Stimulated activated CD4-positive, alpha-beta T cell treated with anti-CD3 and anti-CD28 coated beads, Interleukin-2, amount 100 ng/mL, for 4 hours (primary cell): ENCODE data around the gene FRMD3.
"Not testable (repeated sequence)": the region's sequence is repeated elsewhere in the genome, so short reads cannot be mapped to it uniquely, and the experiment has no call there.

Experiments
- DNase-seq: peaks from one replicate; pipeline ENCODE4 v3.0.0-alpha.2; 2020; ENCODE audit warnings: low read depth

The FRMD3 gene

GRCh38 chr9:83521411-83521810 lies 16.8 kb downstream of the FRMD3 start:
- DNase-seq, result no peak

DNA sequence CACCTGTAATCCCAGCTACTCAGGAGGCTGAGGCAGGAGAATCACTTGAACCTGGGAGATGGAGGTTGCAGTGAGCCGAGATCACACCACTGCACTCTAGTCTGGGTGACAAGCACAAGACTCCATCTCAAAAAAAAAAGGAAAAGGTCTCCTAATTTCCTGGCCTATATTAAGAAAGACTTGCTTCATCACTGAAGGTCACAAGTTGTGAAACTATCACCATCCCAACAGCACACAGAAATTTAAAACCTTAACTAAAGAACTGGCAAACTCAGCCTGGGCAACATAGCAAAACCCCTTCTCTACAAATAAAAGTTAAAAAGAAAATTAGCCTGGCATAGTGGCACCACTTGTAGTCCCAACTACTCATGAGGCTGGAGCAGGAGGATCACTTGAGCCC lies 17.2 kb downstream of the FRMD3 start:
- DNase-seq, result no peak

DNA sequence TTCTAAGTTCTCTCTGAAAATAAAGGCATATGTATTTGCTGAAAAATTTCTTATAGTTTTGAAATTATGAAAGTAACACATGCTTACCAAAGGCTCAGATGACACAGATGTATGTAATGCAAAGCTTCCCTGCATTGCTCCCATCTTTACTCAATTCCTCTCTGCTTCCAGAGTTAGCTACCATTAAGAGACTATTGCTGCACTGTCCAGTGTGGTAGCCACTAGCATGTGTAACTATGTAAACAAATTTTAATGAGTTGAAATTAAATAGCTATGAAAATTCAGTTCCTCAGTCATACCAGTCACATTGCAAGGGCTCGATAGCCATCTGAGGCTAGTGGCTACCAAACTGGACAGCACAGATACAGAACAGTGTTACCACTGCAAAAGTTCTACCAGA lies 17.9 kb downstream of the FRMD3 start:
- no peak for DNase-seq

DNA sequence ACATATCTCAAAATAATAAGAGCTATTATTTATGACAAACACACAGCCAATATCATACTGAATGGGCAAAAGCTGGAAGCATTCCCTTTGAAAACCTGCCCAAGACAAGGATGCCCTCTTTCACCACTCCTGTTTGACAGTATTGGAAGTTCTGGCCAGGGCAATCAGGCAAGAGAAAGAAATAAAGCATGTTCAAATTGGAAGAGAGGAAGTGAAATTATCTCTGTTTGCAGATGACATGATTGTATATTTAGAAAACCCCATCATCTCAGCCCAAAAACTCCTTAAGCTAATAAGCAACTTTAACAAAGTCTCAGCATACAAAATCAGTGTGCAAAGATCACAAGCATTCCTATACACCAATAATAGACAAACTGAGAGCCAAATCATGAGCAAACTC lies 20.2 kb downstream of the FRMD3 start:
- DNase-seq, result not testable (repeated sequence)

DNA sequence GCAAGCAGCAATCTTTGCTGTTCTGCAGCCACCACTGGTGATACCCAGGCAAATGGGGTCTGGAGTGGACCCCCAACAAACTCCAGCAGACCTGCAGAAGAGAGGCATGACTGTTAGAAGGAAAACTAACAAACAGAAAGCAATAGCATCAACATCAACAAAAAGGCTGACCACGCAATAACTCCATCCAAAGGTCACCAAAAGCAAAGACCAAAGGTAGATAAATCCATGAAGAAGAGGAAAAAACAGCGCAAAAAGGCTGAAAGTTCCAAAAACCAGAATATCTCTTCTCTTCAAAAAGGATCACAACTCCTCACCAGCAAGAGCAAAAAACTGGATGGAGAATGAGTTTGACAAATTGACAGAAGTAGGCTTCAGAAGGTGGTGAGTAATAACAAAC lies 23.4 kb downstream of the FRMD3 start:
- DNase-seq, result no peak

DNA sequence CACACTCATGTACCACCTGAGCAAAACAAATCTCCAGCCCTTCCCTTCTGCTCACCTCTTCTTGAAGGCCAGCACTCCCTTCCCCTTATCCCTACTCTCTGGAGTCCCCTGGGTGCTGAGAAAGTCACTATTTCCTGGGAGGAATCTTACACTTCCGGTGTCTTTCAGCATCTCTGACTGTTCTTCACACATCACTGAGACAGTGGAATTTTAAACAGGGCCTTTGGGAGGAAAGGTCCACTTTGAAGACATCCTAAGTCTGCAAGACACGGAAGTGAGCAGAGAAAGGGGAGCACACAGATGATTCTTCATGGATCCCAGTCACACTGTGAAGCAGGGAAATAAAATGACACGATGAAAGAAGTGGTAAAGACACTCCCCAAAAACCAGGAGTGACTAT lies 25.6 kb downstream of the FRMD3 start:
- DNase-seq, result no peak

GRCh38 chr9:83511051-83511450 lies 27.1 kb downstream of the FRMD3 start:
- DNase-seq, result no peak

DNA sequence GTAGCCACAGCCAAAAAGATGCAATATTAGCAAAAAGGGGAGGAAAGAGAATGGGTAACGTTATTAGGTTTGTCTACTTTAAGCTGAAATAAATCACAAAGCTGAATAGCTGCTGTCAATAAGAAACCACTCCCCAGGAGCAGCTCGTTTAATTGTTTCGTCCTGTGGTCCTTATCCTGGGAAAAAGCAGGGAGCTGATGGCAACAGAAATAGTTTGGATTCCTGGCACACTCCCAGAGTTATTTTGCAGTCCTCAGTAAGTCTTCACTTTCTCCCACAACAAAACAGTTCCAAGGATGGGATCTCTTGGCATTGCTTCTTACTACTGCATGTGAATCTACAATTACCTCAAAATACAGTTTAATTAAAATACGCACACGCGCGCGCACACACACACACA lies 28.8 kb downstream of the FRMD3 start:
- DNase-seq, result no peak

GRCh38 chr9:83508067-83508466 lies 30.1 kb downstream of the FRMD3 start:
- no peak for DNase-seq

- DNase-seq, result no peak
These were observed 32.9 kb downstream of the FRMD3 start for GRCh38 chr9:83505282-83505681.

GRCh38 chr9:83503866-83504265 lies 34.3 kb downstream of the FRMD3 start:
- no peak for DNase-seq

DNA sequence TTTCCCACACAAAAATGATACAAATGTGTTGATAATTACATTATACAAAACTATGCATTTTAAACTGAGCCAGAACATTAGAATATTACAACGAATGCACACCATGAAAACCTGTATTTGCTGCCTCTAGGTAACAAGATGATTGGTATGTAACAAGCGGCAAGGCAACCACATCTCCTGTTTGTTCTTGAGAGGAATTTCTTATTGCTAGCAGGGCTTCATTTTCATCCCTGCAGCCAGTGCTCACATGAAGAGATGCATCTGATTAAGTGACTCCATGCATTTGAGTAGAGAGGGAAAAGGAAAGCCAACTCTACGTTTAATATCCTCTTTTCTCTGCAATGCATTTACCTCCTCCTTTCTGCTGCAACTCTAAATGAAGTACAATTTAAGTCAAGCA lies 36.6 kb downstream of the FRMD3 start:
- no peak for DNase-seq

DNA sequence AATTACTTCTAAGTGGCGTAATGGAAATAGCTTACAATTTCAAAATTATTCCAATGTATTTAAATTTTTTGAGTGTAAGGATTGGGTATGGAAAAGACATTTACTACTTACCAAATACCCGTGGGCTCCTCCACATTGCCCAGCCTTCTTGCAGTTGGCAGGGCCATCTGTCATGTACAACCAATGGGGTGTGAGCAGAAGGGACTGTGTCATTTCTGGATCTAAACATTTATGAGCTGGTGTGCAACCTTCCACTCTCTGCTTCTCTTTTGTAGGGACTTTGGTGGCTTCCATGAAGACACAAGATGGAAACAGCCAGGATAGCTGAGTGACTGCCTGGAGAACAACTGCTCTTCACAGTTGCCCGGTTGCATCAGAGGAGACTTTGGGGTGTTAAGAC lies 40.8 kb downstream of the FRMD3 start:
- no peak for DNase-seq

DNA sequence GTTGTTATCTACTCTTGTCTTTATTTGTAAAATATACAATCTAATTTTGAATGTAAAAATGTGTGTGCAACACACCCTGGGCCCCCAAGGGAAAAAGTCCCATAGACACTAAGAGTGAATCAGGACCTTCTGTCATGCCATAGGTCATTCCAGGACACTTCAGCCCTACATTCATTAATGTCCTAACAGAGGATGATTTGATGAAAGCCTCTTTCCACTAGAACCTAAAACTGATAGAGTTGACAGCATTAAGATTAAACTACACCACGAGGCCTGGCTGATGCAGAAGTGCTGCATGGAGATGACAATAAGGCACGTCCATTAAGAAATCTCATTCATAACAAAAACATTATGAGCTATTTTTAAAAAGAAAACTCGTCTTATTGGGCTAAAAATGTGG lies 46.2 kb downstream of the FRMD3 start:
- no peak for DNase-seq

DNA sequence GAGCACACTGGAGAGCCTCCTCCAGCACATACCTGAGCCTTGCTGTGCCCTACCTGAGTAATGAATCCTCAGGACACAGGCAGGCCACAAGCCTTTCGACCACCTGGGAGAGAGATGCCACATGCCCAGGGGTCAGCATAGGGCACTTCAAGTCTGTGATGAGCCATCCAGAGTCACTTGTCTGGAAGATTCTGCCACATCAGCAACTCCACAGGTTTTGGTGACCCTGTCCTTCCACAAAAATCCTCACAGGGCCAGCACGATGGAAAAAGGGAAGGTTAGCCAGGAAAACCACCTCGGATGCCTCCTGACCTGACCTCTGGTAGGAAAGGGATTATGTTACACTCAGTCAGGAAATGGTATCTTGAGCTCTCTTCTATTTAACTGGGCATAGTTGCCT lies 46.8 kb downstream of the FRMD3 start:
- DNase-seq, result no peak

DNA sequence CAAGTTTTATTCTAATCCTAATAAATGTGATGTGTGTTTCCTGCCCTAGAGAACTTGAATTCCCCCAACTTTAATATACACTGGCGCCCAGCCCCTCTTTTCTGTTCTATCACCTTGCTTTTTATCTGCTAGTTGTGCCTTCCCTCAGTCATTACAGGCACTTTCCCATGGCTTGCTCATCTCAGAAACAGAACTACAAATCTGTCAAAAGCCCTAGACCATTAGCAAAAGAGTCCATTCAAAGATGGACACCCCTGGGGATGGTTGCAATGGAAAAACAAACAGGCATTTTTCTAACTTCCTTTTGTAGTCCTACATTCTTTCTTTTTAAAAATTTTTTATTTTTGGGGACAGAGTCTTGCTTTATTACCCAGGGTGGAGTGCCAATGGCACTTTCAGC lies 48.2 kb downstream of the FRMD3 start:
- DNase-seq, result no peak

- DNase-seq, result no peak
These were observed 53.2 kb downstream of the FRMD3 start for GRCh38 chr9:83484990-83485389.

- DNase-seq, result no peak
These were observed 55.0 kb downstream of the FRMD3 start for GRCh38 chr9:83483223-83483622.

- DNase-seq, result no peak
These were observed 58.4 kb downstream of the FRMD3 start for GRCh38 chr9:83479765-83480164.

DNA sequence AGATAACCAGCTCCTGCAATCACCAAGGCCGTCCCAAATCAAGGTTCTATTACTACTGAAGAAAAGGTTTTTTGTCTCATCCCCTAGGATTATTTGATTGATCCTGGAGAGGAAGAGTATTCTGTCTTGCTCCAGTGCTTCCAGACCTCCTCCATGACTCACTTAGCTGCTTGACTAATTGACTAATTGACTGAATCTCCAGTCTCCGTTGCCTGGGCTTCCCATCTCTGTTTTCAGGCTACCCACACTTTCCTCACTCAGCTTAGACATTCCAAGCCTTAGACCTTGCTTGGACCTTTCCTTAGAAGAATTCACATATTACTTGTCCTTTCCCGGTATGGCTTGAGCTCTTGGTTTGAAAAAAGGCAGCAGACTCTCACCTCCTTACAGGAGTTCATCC lies 60.6 kb downstream of the FRMD3 start:
- no peak for DNase-seq

DNA sequence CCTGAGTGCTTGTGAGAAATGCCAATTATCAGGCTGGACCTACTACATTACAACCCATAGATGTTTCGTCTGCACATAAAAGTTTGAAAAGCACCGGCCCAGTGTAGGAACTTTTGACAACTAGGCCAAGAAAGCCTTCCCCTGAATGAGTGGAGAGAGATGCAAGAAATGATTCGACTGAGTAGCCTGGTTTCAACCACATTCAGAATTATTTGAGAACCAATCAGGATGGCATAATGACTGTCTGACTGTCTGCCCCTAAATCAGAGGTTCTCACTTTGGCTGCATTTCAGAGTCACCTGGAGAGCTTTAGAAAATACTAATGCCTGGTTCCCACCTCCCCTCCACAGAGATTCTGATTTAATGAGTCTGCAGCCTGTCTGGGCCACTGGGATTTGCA lies 61.1 kb downstream of the FRMD3 start:
- no peak for DNase-seq

- DNase-seq, result no peak
These were observed 61.7 kb downstream of the FRMD3 start for GRCh38 chr9:83476513-83476912.

DNA sequence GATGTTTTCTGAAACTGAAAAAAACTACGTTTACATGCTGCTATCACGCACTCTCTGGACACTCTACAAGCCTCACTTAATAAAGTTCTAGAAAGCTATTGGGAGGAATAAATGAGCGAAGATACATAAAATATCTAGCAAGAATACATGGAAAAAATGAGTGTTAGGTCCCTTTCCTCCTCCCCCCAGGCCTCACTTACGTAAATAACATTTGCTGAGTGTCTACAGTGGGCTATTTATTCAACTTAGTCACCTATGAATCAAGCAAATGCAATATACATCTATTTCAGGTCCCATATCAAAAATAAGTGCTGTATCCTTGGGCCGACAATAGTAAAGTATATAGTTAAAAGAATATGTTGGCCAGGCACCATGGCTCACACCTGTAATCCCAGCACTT lies 62.5 kb downstream of the FRMD3 start:
- no peak for DNase-seq

DNA sequence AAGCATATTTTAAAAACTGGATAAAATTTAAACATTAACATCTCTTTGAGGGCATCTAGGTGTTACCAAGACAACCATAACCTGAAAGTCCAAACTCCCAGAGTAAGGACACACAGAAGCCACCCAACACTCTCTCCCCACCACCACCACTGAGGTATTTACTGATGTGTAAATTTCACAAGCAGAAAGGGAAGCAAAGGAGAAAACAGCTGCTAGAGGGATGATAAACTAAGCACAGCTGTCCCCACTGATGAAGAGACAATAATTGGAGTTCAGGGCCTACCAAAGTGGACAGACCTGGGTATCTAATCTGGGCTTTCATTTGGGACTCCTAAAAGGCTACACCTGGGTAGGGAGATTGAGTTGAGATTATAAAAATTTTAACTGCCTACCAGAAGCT lies 63.6 kb downstream of the FRMD3 start:
- no peak for DNase-seq

DNA sequence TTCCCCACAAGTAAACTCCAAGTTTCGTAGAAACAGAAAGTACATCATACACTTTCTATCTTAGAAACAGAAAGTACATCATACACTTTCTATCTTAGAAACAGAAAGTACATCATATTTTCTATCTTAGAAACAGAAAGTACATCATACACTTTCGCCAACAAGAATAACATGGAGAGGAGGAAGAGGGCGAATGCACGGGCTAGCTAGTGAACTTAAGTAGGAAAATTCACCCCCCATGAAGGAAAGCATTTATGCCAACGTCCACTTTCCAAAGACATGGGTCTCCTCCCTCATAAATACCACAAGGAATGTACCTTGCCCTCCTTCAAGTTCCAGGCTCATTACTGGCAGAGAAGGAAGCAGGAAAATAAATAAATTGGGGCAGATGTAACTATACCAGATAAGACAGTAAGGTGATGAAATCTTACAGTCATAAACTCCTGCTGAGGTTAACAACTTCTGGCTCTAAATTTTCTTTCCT lies 64.7 kb downstream of the FRMD3 start:
- no peak for DNase-seq
